Neural cell (in vitro differentiated cells): ENCODE measurements around the gene SF3B3. TPM values are rescaled to one million over a fixed set of nuclear protein-coding genes. Genes with fewer than 3 reads are reported as not detected.

Experiments
- H2AFZ ChIP-seq: fragments of 200-600, 300-800 bp; sonication (generic), shearing (Covaris generic); 2 replicates; pipeline ENCODE4 v1.6.0; 2014; ENCODE audit warnings: low read depth, mild to moderate bottlenecking, antibody characterized with exemption, low read length, moderate library complexity
- H3F3A ChIP-seq: fragments of 200-600 bp; shearing (Covaris generic); 2 replicates; pipeline ENCODE4 v1.6.1; 2016; ENCODE audit warnings: mild to moderate bottlenecking, moderate library complexity, mixed read lengths, antibody characterized with exemption, low read length; ENCODE audit not compliant: insufficient read depth, poor library complexity, severe bottlenecking
- H3K27ac ChIP-seq: fragments of 200-600, 300-800 bp; sonication (generic), shearing (Covaris generic); 2 replicates; pipeline ENCODE4 v1.5.1; 2014; ENCODE audit warnings: mild to moderate bottlenecking, low read length, moderate library complexity
- H3K27me3 ChIP-seq: fragments of 300-800, 200-600 bp; sonication (generic), shearing (Covaris generic); 2 replicates; pipeline ENCODE4 v1.6.0; 2014; ENCODE audit warnings: mild to moderate bottlenecking, low read depth, low read length, moderate library complexity; ENCODE audit not compliant: insufficient read depth
- H3K36me3 ChIP-seq: fragments of 300-800, 200-600 bp; sonication (generic), shearing (Covaris generic); 2 replicates; pipeline ENCODE4 v1.5.1; 2014; ENCODE audit warnings: mild to moderate bottlenecking, antibody characterized with exemption, low read length, moderate library complexity; ENCODE audit not compliant: insufficient read depth
- H3K4me2 ChIP-seq: fragments of 300-800, 200-600 bp; sonication (generic), shearing (Covaris generic); 2 replicates; pipeline ENCODE4 v1.6.0; 2014; ENCODE audit warnings: mild to moderate bottlenecking, low read length
- H3K4me3 ChIP-seq: fragments of 300-800, 200-600 bp; sonication (generic), shearing (Covaris generic); 2 replicates; pipeline ENCODE4 v1.5.1; 2014; ENCODE audit warnings: mild to moderate bottlenecking, low read length, moderate library complexity
- H3K79me2 ChIP-seq: fragments of 200-600 bp; shearing (Covaris generic); replicated peaks from 2 replicates; pipeline ENCODE4 v1.6.0; 2014; ENCODE audit warnings: mild to moderate bottlenecking, low read length, moderate library complexity; ENCODE audit not compliant: insufficient read depth
- H3K9ac ChIP-seq: fragments of 300-800, 200-600 bp; sonication (generic), shearing (Covaris generic); 2 replicates; pipeline ENCODE4 v1.6.1; 2016; ENCODE audit warnings: mild to moderate bottlenecking, low read length, mixed read lengths
- H3K9me2 ChIP-seq: fragments of 200-600 bp; shearing (Covaris generic); 2 replicates; pipeline ENCODE4 v1.6.1; 2016; ENCODE audit warnings: mild to moderate bottlenecking, low read length, mixed read lengths; ENCODE audit not compliant: insufficient read depth
- H3K9me3 ChIP-seq: fragments of 200-600, 300-800 bp; sonication (generic), shearing (Covaris generic); 2 replicates; pipeline ENCODE4 v1.6.1; 2016; ENCODE audit warnings: mild to moderate bottlenecking, mixed run types, low read length, moderate library complexity, mixed read lengths
- H4K20me1 ChIP-seq: fragments of 200-600 bp; shearing (Covaris generic); 2 replicates; pipeline ENCODE4 v1.6.1; 2016; ENCODE audit warnings: mild to moderate bottlenecking, mixed run types; ENCODE audit not compliant: insufficient read depth
- EP300 ChIP-seq: fragments of 450-650 bp; conservative IDR thresholded peaks from 2 replicates; pipeline ENCODE4 v1.6.1; 2014; ENCODE audit warnings: antibody characterized with exemption, mild to moderate bottlenecking, moderate library complexity; ENCODE audit not compliant: poor library complexity, severe bottlenecking
- EZH2 ChIP-seq: fragments of 200-600, 300-800 bp; shearing (Covaris generic), sonication (generic); IDR thresholded peaks from 2 replicates; pipeline ENCODE4 v1.6.1; 2014; ENCODE audit warnings: antibody characterized with exemption, low read length, borderline replicate concordance, mild to moderate bottlenecking; ENCODE audit not compliant: insufficient read depth, poor library complexity, severe bottlenecking
- MXI1 ChIP-seq: fragments of 450-650 bp; conservative IDR thresholded peaks from 2 replicates; pipeline ENCODE4 v1.6.1; 2014; ENCODE audit warnings: antibody characterized with exemption, mild to moderate bottlenecking; ENCODE audit not compliant: poor library complexity, severe bottlenecking
- POLR2AphosphoS5 ChIP-seq: IDR thresholded peaks from 2 replicates; pipeline ENCODE4 v1.6.1; 2012
- RAD21 ChIP-seq: fragments of 450-650 bp; conservative IDR thresholded peaks from 2 replicates; pipeline ENCODE4 v1.6.1; 2014; ENCODE audit warnings: antibody characterized with exemption, mild to moderate bottlenecking, moderate library complexity
- SMC3 ChIP-seq: fragments of 450-650 bp; conservative IDR thresholded peaks from 2 replicates; pipeline ENCODE4 v1.6.1; 2014; ENCODE audit warnings: antibody characterized with exemption, mild to moderate bottlenecking, moderate library complexity; ENCODE audit not compliant: poor library complexity
- TAF1 ChIP-seq: IDR thresholded peaks from 2 replicates; pipeline ENCODE4 v1.6.1; 2012; ENCODE audit warnings: low read depth
- polyA plus RNA-seq: library from polyadenylated mRNA; depleted of rRNA; stranded (reverse); fragments of >200 nt; gene quantifications from 2 replicates; pipeline ENCODE4 v1.2.3, GENCODE V29; 2014
- TF ChIP-seq, protein P1 (sequence below): IDR thresholded peaks from 2 replicates; pipeline ENCODE4 v1.6.1; 2012; ENCODE audit warnings: borderline replicate concordance
- TF ChIP-seq, protein P2 (sequence below): fragments of 450-650 bp; IDR thresholded peaks from 2 replicates; pipeline ENCODE4 v1.5.1; 2014; ENCODE audit warnings: antibody characterized with exemption, mild to moderate bottlenecking, moderate library complexity; ENCODE audit not compliant: poor library complexity, severe bottlenecking

Gene SF3B3
- polyA plus RNA-seq, 1 donor from 2014 or later = 90.0 TPM

DNA sequence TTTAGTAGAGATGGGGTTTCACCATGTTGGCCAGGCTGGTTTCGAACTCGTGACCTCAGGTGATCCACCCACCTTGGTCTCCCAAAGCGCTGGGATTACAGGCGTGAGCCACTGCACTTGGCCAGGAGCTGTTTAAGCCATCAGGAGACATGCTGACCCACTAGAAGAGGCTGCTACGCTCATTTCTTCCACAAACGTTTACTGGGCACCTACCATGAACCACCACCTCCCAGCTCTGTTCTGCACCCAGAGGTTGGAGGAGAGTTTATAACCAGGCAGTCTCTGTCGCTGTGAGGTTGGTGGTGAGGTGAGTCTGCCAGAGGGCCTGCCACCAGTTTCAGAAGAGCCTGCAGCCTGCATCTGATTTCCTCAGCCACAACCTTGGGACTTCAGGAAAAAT is 51.8 kb downstream of the SF3B3 start:
- Histone ChIP-seq H3K27ac (no peak overlapping the region), H3K4me3 (no peak overlapping the region), H3K4me2 (no peak overlapping the region)

DNA sequence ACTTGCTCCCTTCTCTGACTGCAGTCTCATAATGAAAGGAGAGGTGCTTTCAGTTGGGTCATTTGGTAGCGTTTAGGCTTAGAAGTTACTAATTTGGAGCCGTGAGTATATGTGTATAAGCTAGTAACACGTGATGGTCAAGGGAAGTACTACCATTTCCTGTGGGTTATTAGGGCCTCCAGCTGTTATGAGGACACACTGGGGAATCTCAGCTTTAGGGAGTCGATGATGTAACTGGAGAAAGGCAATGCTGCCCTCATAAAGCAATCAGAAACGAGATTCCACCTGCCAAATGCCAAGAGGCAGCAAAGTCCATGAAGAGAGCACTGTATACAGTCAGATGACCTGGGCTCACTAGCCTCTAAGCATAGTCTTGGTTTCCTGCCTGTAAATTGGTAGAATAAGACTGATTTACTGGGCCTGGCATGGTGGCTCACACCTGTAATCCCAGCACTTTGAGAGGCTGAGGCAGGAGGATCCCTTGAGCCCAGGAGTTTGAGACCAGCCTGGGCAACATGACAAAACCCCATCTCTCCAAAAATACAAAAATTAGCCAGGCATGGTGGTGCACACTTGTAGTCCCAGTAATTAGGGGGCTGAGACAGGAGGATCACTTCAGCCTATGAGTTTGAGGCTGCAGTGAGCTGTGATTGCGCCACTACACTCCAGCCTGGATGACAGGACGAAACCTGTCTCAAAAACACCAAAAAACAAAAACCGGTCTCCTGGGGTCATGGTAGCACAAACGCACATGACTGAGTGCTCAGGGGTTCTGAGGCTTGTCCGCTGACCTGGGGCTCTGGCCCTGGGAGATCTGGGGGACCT is 53.0 kb downstream of the SF3B3 start:
- Histone ChIP-seq H3K9me3 (no peaks in the 10 kb centered on the region), H3K9me2 (no peaks in the 10 kb centered on the region), H3K4me3 (no peak overlapping the region), H3K27ac (no peak overlapping the region), H2AFZ (no peak overlapping the region), H3K9ac (no peak overlapping the region), H3K79me2 (no peaks in the 10 kb centered on the region), H3K27me3 (no peaks in the 10 kb centered on the region), H4K20me1 (no peaks in the 10 kb centered on the region), H3F3A (no peaks in the 10 kb centered on the region), H3K4me2 (no peak overlapping the region), H3K36me3 (no peaks in the 10 kb centered on the region)
- TF ChIP-seq MXI1 (no peak), EP300 (no peak), RAD21 (no peak), SMC3 (no peak), EZH2 (no peak), POLR2AphosphoS5 (no peak), TAF1 (no peak)
- TF ChIP-seq, protein P1, sequence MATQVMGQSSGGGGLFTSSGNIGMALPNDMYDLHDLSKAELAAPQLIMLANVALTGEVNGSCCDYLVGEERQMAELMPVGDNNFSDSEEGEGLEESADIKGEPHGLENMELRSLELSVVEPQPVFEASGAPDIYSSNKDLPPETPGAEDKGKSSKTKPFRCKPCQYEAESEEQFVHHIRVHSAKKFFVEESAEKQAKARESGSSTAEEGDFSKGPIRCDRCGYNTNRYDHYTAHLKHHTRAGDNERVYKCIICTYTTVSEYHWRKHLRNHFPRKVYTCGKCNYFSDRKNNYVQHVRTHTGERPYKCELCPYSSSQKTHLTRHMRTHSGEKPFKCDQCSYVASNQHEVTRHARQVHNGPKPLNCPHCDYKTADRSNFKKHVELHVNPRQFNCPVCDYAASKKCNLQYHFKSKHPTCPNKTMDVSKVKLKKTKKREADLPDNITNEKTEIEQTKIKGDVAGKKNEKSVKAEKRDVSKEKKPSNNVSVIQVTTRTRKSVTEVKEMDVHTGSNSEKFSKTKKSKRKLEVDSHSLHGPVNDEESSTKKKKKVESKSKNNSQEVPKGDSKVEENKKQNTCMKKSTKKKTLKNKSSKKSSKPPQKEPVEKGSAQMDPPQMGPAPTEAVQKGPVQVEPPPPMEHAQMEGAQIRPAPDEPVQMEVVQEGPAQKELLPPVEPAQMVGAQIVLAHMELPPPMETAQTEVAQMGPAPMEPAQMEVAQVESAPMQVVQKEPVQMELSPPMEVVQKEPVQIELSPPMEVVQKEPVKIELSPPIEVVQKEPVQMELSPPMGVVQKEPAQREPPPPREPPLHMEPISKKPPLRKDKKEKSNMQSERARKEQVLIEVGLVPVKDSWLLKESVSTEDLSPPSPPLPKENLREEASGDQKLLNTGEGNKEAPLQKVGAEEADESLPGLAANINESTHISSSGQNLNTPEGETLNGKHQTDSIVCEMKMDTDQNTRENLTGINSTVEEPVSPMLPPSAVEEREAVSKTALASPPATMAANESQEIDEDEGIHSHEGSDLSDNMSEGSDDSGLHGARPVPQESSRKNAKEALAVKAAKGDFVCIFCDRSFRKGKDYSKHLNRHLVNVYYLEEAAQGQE = no peak
- TF ChIP-seq, protein P2, sequence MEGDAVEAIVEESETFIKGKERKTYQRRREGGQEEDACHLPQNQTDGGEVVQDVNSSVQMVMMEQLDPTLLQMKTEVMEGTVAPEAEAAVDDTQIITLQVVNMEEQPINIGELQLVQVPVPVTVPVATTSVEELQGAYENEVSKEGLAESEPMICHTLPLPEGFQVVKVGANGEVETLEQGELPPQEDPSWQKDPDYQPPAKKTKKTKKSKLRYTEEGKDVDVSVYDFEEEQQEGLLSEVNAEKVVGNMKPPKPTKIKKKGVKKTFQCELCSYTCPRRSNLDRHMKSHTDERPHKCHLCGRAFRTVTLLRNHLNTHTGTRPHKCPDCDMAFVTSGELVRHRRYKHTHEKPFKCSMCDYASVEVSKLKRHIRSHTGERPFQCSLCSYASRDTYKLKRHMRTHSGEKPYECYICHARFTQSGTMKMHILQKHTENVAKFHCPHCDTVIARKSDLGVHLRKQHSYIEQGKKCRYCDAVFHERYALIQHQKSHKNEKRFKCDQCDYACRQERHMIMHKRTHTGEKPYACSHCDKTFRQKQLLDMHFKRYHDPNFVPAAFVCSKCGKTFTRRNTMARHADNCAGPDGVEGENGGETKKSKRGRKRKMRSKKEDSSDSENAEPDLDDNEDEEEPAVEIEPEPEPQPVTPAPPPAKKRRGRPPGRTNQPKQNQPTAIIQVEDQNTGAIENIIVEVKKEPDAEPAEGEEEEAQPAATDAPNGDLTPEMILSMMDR = no peak

More for the DNA sequence above, 51.8 kb downstream of the SF3B3 start:
- H2AFZ ChIP-seq = no peak overlapping the region
- H3K9me2 ChIP-seq = no peaks in the 10 kb centered on the region
- TF ChIP-seq MXI1 = no peak
- no peak for TF ChIP-seq EZH2
- TF ChIP-seq SMC3 = no peak
- no peak for TF ChIP-seq POLR2AphosphoS5
- TF ChIP-seq EP300 = no peak
- TF ChIP-seq, protein P2 = no peak
- TF ChIP-seq, protein P1 = no peak
- no peak for TF ChIP-seq TAF1
- TF ChIP-seq RAD21 = no peak
- no peaks in the 10 kb centered on the region for H3K27me3 ChIP-seq
- no peaks in the 10 kb centered on the region for H3K36me3 ChIP-seq
- H3F3A ChIP-seq = no peaks in the 10 kb centered on the region
- no peaks in the 10 kb centered on the region for H4K20me1 ChIP-seq
- H3K9me3 ChIP-seq = no peaks in the 10 kb centered on the region
- H3K9ac ChIP-seq = no peak overlapping the region
- H3K79me2 ChIP-seq = no peaks in the 10 kb centered on the region
